NCI-H526 treated with DMSO at 0.1 percent for 48 hours (cell line): ENCODE data around the gene OSM.
"Not testable (repeated sequence)": the region's sequence is repeated elsewhere in the genome, so short reads cannot be mapped to it uniquely, and the experiment has no call there.

Experiments
- DNase-seq: peaks from one replicate; lab custom pipeline; 2025; lab: John Stamatoyannopoulos, UW

Gene OSM

GRCh38 chr22:30226192-30226832, 40.3 kb downstream of the OSM start:
- DNase-seq, result no peak

- DNase-seq, result no peak
Measured at GRCh38 chr22:30225220-30225927, 41.3 kb downstream of the OSM start.

- no peak for DNase-seq
Measured at GRCh38 chr22:30224161-30224857, 42.3 kb downstream of the OSM start.

DNA sequence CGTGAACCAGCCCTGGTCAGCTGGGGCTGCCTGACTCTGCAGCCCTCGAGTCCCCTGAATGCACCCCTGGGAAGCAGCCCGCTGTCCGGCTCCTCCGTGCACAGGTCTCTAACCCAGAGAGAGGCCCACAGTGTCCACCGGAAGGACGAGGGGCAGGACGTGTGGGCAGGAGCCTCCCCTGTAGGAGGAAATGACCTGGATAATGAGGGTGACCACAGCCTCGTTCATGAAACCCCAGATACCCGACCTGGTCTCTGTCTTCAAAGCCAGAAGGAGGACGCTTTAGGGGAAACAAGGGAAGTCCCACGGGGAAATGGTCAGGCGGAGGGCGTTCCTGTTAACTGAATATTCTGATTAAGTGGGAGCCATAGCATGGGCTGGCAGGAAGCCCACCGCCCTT, 43.3 kb downstream of the OSM start:
- no peak for DNase-seq

- DNase-seq, result no peak
Measured at GRCh38 chr22:30222321-30222720, 44.3 kb downstream of the OSM start.

DNA sequence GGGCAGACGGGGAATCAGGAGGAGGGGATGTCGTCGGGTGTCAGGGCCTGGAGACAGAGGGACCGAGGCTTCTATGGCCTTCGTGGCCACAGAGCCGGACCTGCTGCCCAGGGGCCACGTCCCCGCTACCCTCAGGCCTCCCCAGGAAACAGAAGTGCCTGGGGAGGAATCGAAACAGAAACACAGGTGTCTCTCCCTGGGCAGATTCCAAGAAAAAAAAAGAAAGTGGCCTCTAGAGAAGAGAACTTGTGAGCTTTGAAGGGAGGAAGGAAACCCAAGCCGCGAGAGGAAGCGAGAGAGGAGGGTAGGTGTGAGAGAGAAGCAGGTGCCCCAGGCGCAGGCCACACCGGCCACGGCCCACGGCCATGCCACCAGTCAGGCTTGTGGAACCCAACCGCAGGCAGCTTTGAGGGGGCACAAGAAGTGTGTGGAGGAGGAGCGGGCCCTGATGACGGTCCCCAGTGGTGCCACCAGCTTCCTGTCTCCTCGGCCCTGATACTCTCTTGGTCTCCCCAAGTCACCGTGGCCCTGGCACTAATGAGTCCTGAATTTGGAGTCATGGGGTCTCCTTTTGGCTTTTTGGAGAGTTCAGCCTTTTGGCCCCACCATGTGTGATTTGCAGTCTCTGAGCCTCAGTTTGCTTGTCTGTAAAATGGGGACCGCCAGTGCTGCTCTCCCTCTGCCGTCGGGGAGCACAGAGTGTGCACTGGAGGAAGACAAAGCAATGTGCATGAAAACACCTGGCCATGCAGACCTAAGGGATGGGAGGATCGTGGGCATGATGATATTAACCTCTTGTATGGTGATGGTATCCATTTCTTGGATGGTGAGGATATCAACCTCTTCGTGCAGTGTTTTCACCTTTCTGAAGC, 45.3 kb downstream of the OSM start:
- DNase-seq, result no peak

DNA sequence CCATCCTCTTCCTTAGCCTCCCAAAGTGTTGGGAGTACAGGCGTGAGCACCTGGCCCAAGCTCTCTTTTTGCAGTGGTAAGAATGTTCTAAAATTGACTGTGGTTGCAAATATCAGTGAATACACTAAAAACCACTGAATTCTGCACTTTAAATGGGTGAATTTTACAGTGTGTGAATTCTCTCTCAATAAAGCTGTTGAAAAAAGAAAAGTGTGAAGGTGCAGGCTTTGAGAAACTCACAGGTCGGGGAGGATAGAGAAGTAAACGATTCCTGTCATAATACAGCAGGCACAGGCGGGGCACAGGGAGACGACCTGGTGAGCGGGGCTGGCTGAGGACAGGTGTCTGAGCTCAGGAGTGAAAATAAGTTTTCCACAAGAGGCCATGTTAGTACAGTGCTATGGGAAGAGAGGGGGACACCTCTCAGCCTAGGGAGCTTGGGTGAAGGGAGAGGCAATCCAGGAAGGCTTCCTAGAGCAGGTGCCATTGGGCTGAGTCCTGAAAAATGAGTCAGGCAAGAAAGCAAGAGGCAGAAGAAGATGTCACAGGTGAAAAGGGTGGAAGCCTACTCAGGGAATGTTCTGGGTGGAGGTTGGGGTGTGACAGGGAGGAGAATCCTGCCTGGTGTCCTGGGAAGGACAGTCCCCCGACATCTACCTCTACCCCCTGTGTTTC, 46.2 kb downstream of the OSM start:
- no peak for DNase-seq

DNA sequence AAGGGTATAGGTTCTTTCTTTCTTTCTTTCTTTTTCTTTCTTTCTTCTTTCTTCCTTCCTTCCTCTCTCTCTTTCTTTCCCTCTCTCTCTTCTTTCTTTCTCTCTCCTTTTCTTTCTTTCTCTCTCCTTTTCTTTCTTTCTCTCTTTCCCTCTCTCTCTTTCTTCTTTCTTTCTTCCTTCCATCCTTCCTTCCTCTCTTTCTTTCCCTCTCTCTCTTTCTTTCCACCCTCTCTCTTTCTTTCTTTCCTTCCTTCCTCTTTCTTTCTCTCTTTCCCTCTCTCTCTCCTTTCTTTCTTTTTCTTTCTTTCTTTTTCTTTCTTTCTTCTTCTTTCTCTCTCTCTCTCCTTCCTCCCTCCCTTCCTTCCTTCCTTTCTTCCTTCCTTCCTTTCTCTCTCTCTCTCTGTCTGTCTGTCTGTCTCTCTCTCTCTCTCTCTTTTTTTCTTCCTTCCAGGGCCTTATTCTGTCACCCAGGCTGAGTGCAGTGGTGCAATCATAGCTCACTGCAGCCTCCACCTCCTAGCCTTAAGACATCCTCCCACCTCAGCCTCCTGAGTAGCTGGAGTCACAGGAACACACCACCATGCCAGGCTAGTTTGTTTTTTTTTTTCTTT, 46.9 kb downstream of the OSM start:
- DNase-seq, result no peak

- DNase-seq, result no peak
Measured at GRCh38 chr22:30219049-30219654, 47.5 kb downstream of the OSM start.

DNA sequence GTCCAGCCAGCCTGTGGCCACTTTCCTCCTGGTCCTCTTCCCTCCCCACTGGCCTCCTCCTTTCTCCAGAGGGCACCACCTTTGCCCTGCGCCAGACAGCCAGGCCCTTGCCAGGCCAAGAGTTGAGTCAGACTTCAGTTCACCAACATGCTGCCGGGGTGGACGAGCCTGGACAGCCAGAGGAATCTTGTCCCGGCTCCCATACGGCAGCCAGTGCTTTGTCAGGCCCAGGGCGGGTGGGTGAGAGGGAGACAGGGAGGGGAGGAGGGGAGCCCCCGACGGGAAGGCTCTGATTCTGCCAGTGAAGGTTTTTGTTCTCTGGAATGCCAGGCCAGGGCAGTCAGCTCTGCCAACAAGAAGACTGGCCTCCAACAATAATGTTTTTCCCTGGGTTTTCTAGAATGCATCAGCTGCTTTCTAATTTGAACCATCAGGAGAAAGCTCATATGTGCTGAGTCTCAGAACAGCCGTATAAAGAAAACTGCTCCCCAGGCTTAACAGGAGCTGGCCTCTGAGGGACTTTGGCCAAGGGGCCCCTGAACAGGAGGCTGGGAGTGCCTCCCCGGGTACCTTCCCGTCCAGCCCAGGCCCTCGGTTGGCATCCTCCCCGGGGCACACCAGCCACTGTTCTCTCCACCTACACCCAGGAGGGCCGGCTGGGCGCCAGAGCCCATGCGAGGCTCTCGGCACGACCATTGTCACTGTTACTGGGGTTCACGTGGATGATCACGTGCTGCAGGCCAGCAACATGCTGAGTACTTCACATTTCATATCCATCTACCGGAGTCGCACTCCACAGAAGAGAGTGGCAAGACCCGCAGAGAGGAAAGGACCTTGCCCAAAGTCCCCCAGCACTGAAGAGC, 48.7 kb downstream of the OSM start:
- no peak for DNase-seq

- no peak for DNase-seq
Measured at GRCh38 chr22:30216710-30217109, 49.9 kb downstream of the OSM start.

DNA sequence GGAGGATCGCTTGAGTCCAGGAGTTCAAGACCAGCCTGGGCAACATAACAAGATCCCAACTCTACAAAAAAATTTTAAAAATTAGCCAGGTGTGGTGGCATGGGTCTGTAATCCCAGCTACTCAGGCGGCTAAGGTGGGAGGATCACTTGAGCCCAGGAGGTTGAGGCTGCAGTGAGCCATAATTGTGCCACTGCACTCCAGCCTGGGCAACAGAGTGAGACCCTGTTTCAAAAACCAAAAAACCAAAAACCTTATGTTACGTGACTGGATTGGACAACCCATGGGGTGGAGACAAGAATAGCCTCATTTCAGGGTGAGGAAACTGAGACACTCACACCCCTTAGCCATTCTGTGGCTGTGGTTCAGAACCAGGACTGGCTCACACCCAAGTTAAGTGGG, 50.4 kb downstream of the OSM start:
- DNase-seq, result not testable (repeated sequence)

GRCh38 chr22:30214703-30215407, 51.8 kb downstream of the OSM start:
- no peak for DNase-seq

DNA sequence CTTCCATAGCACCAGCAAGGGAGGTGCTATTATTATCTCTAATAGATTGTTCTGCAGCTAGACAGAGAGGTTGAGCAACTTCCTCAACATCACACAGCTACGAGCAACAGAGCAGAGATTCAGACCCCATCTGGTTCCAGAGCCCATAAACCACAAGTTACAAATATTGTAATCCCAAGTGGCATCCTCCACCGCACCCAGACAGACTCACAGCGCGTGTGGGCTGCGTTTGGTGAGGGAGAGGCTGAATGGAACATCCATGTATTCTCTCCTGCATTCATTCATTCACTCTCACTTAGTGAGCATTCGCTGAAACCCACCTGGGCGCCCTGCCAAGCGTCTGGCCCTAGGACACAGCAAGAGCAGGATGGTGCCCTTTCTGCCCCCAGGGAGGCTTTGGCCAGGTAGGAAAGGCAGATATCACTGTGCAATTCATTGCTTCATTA, 53.6 kb downstream of the OSM start:
- no peak for DNase-seq
